Subcutaneous adipose tissue (tissue), 4 donors: ENCODE results near the gene CDKN2AIPNL. TPM values are rescaled to one million over a fixed set of nuclear protein-coding genes. Genes with fewer than 3 reads are reported as not detected.

Experiments used
- total RNA-seq, 4 donors: library from RNA; depleted of rRNA; stranded (reverse); fragments of >200 nt; gene quantifications; one replicate each; pipeline ENCODE4 v1.1.0, GENCODE V29; 2016
- TF ChIP-seq, protein P1 (sequence below): fragments of 450-650 bp; IDR thresholded peaks from one replicate; pipeline ENCODE4 v1.5.1; 2016; ENCODE audit warnings: low read depth, mild to moderate bottlenecking, control low read depth, antibody characterized with exemption, moderate library complexity

Gene CDKN2AIPNL
- total RNA-seq, 4 donors from 2014 or later, result 13.8 to 18.7 (median 14.3) TPM

DNA sequence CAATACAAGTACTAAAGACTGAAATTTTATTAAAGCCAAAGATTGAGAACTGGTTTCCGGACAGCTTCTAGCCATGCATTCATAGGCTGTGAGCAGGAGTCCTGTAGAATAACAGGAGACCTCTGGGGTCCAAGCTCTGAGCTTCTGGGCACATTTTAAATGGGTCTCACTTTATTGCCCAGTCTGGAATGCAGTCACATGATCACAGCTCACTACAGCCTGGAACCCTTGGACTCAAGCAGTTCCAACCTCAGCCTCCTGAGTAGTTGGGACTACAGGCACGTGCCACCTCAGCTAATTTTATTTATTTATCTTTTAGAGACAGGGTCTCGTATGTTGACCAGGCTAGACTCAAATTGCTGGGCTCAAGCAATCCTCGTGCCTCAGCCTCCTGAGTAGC lies 15.4 kb downstream of the CDKN2AIPNL start:
- TF ChIP-seq, protein P1, sequence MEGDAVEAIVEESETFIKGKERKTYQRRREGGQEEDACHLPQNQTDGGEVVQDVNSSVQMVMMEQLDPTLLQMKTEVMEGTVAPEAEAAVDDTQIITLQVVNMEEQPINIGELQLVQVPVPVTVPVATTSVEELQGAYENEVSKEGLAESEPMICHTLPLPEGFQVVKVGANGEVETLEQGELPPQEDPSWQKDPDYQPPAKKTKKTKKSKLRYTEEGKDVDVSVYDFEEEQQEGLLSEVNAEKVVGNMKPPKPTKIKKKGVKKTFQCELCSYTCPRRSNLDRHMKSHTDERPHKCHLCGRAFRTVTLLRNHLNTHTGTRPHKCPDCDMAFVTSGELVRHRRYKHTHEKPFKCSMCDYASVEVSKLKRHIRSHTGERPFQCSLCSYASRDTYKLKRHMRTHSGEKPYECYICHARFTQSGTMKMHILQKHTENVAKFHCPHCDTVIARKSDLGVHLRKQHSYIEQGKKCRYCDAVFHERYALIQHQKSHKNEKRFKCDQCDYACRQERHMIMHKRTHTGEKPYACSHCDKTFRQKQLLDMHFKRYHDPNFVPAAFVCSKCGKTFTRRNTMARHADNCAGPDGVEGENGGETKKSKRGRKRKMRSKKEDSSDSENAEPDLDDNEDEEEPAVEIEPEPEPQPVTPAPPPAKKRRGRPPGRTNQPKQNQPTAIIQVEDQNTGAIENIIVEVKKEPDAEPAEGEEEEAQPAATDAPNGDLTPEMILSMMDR, result no peak

DNA sequence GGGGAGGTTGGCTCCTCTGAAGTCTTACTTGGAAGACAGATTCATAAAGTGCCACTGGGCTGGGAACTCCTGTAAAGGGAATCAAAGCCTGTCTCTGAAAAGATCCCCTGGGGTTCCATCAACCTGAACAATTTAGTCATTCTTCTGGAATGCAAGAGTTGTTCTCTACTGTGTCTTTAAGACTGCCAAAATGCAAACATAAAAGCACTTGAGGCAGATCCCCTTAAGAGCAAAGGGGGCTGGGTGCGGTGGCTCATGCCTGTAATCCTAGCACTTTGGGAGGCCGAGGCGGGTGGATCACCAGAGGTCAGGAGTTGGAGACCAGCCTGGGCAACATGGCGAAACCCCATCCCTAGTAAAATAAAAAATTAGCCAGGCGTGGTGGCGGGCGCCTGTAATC lies 16.7 kb downstream of the CDKN2AIPNL start:
- TF ChIP-seq, protein P1, result no peak

DNA sequence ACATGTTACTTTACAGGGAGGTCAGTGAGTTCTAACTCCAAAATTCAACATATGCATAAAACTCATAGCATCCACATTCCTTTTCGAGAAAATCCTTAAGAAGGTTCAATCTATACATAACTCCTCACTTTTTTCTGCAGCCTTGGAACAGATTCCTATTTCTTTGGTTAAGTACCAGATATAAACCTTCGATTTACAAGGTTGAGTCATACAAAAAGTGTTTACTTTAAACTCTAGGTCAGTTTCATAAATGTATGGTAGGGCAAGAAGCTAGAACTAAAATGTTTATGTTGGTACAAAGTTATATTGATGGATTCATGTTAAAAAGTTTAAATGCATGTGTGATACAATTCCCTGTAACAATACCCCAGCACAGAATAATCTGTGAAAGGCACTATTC lies 19.4 kb downstream of the CDKN2AIPNL start:
- TF ChIP-seq, protein P1, result no peak

DNA sequence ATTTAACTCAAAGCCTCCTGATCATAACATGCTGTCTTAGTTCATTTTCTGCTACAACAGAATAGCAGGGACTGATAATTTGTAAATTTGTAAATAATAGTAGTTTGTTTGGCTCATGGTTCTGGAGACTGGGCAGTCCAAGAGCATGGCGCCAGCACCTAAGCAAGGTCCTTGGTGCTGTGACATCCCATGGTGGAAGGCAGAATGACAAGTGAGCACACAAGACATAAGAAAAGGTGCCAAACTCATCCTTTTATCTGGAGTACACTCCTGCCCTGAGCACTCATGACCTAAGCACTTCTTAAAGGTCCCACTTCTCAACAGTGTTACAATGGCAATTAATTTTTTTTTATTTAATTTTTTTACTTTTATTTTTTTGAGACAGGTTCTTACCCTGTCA lies 24.2 kb downstream of the CDKN2AIPNL start:
- TF ChIP-seq, protein P1, result no peak

DNA sequence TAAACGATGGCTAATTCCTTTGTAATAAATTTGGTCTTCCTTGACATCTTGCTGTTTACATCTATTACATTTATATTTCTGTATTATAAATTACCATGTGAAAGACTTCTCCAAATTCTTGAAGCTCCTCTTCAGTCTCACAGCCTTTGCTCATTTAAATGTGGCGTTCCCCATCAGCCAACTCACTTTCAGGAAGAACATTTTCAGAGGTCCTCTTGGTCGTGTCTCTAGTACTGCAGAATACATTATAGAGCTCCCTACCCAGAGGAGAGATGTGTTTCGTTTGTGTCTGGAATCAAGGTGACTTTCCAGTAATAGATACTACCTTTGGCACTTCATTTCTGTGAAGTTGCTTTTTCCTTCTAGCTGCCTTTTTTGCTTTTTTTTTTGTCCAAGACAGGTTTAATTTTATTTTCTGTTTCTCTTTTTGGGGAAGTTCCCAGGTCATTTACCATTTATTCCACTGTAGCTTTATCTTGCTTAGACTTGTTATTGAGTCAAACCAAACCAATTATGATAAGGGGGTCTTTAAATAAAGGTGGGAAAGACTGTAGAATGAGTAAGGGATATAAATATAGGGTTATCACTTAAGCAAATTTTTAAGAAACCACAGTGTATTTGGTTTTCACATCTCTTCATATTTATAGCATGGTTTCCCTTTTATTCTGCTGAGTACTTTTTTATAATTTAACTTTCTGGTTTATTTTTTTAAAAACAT lies 27.5 kb downstream of the CDKN2AIPNL start:
- TF ChIP-seq, protein P1, result no peak

DNA sequence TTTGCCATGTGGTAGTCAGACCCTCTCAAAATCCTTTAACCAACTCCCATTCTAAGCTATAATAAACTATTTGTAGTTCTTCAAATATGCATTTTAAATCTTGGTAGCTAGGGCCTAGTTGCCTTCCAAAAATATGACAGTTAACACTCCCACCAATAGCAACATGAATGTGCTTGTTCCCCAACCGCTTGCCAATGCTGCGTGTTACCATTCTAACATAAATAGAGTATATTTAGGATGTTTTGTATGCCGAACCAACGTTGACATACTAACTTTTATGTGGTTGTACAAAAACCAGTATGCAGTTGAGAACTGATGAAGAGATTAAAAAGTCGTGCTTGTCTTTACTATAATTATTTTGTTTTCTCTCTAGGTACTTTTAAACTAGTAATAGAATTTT lies 31.3 kb downstream of the CDKN2AIPNL start:
- TF ChIP-seq, protein P1, result no peak

DNA sequence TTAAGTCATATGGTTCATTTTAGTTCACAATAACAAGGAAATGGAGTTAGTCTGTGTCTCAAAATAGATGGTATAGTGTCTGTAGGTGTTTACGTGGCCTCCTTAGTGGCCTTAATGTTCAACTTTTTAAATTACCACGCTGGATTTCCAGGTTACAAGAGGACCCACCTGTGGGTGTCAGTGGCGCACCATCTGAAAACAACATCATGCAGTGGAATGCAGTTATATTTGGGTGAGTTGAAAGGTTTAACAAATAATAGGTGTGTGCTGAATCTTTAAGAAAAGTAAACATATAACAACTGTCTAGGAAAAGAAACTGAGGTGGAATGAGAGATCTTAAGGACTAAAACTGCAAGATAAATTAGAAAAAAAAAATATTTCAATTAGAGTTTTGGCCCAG lies 37.4 kb downstream of the CDKN2AIPNL start:
- TF ChIP-seq, protein P1, result no peak
